ENCODE results near the gene CERS5.

CERS5 gene

DNA sequence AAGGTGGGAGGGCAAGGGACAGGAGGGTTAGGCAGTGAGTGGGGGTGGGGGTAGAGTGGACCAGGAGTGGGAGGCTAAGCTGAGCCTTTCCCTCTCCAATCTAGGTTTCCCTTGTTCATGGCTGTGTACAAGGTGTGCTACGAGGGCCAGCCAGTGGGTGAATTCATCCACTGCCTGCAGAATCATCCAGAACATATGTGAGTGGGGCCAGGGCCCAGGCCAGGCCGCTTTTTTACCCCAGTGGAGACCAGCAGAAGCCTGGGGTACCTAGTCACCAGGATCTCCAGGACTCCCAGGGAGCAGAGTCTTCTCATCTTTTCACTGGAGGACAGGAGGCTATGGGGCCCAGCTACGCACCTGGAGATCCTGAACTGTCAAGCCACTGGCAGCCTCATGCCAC is 57.9 kb downstream of the CERS5 start:
- TF ChIP-seq, protein P1, sequence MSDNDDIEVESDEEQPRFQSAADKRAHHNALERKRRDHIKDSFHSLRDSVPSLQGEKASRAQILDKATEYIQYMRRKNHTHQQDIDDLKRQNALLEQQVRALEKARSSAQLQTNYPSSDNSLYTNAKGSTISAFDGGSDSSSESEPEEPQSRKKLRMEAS (IDR thresholded peaks at IDR 0.05; ENCODE audit: low read depth, low read length) = no peak
- TF ChIP-seq POLR2A (IDR thresholded peaks at IDR 0.05; ENCODE audit: extremely low read depth, insufficient read length) = no peak
- TF ChIP-seq MYC (IDR thresholded peaks at IDR 0.05; ENCODE audit: low read depth, low read length) = no peak
- TF ChIP-seq, protein P2, sequence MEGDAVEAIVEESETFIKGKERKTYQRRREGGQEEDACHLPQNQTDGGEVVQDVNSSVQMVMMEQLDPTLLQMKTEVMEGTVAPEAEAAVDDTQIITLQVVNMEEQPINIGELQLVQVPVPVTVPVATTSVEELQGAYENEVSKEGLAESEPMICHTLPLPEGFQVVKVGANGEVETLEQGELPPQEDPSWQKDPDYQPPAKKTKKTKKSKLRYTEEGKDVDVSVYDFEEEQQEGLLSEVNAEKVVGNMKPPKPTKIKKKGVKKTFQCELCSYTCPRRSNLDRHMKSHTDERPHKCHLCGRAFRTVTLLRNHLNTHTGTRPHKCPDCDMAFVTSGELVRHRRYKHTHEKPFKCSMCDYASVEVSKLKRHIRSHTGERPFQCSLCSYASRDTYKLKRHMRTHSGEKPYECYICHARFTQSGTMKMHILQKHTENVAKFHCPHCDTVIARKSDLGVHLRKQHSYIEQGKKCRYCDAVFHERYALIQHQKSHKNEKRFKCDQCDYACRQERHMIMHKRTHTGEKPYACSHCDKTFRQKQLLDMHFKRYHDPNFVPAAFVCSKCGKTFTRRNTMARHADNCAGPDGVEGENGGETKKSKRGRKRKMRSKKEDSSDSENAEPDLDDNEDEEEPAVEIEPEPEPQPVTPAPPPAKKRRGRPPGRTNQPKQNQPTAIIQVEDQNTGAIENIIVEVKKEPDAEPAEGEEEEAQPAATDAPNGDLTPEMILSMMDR (IDR thresholded peaks at IDR 0.05; ENCODE audit: low read depth, low read length) = no peak
- no peak overlapping the region for H3K4me3 ChIP-seq (ENCODE audit: low read depth, low read length)
- DNase-seq (ENCODE audit: low read depth) = no peak

DNA sequence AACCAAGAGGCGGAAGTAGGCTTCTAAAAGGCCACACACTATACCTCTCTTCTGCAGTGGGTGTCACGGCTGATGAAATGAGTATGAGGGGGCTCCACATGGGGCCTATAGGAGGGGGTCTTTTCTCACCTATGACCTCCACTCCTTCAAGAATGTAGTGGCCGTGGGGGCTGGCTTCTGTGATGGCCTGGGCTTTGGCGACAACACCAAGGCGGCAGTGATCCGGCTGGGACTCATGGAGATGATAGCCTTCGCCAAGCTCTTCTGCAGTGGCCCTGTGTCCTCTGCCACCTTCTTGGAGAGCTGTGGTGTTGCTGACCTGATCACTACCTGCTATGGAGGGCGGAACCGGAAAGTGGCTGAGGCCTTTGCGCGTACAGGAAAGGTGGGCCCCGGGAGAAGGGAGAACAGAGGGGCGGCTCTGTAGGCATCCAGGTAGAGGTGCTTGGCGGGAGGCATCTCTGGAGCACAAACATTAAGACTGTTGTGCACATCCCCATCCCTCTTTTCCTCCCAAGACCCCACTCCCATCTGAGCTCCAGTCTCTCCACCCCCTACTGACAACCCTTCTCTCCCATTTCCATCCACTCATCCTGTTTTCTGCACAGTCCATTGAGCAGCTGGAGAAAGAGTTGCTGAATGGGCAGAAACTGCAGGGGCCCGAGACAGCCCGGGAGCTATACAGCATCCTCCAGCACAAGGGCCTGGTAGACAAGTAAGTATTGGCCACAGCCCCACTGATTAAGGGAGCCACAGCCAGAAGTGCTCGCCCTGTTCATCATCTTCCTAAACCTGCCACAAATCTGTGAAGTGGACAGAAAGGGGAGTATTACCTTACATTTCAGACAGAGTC is 59.5 kb downstream of the CERS5 start:
- no peak for DNase-seq (ENCODE audit: low read depth)

DNA sequence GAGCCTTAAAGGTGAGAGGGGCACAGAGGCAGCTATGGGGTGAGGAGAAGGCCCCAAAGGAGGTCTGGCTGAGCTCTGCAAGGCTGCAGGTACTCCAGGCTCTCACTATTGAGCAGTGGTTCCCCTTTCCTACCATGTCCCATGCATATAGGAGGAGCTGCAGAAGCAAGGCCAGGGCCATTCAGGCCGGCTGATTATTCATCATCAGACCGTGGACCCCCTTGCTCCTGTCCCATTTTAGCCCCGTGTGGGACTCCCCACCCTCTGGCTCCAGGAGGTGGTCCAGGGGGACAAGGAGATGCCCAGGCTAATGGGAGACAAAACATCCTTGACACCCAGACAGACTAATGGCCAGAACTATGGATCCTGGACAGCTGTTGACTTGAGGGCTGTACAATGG is 60.3 kb downstream of the CERS5 start:
- TF ChIP-seq POLR2A (IDR thresholded peaks at IDR 0.05; ENCODE audit: extremely low read depth, insufficient read length) = no peak
- no peak for TF ChIP-seq MYC (IDR thresholded peaks at IDR 0.05; ENCODE audit: low read depth, low read length)
- TF ChIP-seq, protein P1 (IDR thresholded peaks at IDR 0.05; ENCODE audit: low read depth, low read length) = no peak
- TF ChIP-seq, protein P2 (IDR thresholded peaks at IDR 0.05; ENCODE audit: low read depth, low read length) = no peak
- H3K4me3 ChIP-seq (ENCODE audit: low read depth, low read length) = no peak overlapping the region
- no peak for DNase-seq (ENCODE audit: low read depth)

More for the DNA sequence above, 59.5 kb downstream of the CERS5 start:
- TF ChIP-seq, protein P1 (IDR thresholded peaks at IDR 0.05; ENCODE audit: low read depth, low read length) = no peak
- TF ChIP-seq POLR2A (IDR thresholded peaks at IDR 0.05; ENCODE audit: extremely low read depth, insufficient read length) = no peak
- no peak for TF ChIP-seq MYC (IDR thresholded peaks at IDR 0.05; ENCODE audit: low read depth, low read length)
- TF ChIP-seq, protein P2 (IDR thresholded peaks at IDR 0.05; ENCODE audit: low read depth, low read length) = no peak
- H3K4me3 ChIP-seq (ENCODE audit: low read depth, low read length) = no peak overlapping the region

DNA sequence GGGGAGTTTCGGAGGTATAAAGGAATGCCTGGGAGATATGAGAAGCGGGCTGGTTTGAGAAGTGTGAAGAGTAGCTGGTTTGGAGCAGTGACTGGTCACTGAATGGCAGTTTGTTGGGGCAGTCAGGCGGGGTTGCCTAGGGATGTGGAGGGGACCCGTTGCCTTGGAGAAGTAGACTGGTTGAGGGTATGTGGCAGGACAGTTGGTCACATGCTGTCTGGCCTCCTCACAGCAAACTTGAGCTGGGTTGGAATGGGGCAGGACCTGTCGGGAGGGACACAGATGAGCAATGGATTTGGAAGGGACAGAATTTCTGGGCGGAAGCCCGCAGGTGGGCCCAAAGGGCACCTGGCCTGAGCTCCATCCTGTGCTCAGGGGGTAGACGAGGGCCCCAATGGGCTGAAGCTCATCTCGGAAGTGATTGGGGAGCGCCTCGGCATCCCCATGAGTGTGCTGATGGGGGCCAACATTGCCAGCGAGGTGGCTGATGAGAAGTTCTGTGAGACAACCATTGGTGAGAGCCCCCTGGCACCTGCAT is 61.2 kb downstream of the CERS5 start:
- no peak for DNase-seq (ENCODE audit: low read depth)
- TF ChIP-seq, protein P2 (IDR thresholded peaks at IDR 0.05; ENCODE audit: low read depth, low read length) = no peak
- no peak for TF ChIP-seq POLR2A (IDR thresholded peaks at IDR 0.05; ENCODE audit: extremely low read depth, insufficient read length)
- TF ChIP-seq, protein P1 (IDR thresholded peaks at IDR 0.05; ENCODE audit: low read depth, low read length) = no peak
- no peak for TF ChIP-seq MYC (IDR thresholded peaks at IDR 0.05; ENCODE audit: low read depth, low read length)
- H3K4me3 ChIP-seq (ENCODE audit: low read depth, low read length) = no peak overlapping the region

DNA sequence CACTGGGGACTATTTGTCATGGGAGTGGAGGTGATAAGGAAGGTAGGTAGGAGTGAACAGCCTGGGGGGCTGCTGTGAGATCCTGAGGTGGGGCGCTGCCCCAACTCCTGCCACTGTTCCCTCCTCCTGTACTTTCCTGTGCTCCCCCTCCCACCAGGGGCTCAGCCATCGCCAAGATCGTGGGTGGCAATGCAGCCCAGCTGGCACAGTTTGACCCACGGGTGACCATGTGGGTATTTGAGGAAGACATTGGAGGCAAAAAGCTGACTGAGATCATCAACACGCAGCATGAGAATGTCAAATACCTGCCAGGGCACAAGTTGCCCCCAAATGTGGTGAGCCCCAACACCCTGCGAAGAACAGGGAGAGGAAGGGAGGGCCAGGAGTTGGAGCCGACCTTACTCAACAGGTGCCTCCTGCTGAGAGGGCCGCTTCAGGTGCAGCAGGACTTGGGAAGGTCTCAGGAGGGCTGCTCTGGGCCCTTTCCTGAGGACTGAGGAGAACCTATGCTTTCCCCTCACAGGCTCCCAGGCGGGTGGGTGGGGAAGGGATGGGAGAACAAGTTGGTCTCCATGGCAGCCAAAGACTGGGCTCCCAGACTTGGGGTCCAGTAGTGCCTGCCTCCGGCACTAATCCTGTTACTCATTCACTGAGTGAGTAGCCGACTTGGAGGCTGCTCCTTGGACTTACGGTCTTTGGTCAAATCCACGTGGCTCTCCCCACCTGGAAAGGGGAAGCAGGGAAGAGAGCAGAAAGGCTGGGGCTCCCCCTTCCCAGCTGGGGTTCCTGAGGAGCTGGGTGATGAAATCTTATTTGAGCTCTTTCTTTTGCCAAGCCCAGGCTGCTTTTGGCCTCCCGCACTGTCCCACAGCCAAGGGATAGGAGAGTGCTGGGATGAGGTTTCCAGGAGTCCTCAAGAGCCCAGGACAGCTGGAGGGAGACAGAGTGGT is 62.5 kb downstream of the CERS5 start:
- H3K4me3 ChIP-seq (ENCODE audit: low read depth, low read length) = no peak overlapping the region
- no peak for DNase-seq (ENCODE audit: low read depth)
- TF ChIP-seq MYC (IDR thresholded peaks at IDR 0.05; ENCODE audit: low read depth, low read length) = no peak
- TF ChIP-seq, protein P1 (IDR thresholded peaks at IDR 0.05; ENCODE audit: low read depth, low read length) = no peak
- no peak for TF ChIP-seq POLR2A (IDR thresholded peaks at IDR 0.05; ENCODE audit: extremely low read depth, insufficient read length)
- TF ChIP-seq, protein P2 (IDR thresholded peaks at IDR 0.05; ENCODE audit: low read depth, low read length) = no peak

All from NB4 (cell line).